Activated gamma-delta T cell treated with Interleukin-2 at 50 U/mL for 16 hours (primary cell): ENCODE measurements around the gene COL8A1.

Source experiments
- DNase-seq: peaks from one replicate; pipeline ENCODE4 v3.0.0-alpha.2; 2020

The COL8A1 gene

DNA sequence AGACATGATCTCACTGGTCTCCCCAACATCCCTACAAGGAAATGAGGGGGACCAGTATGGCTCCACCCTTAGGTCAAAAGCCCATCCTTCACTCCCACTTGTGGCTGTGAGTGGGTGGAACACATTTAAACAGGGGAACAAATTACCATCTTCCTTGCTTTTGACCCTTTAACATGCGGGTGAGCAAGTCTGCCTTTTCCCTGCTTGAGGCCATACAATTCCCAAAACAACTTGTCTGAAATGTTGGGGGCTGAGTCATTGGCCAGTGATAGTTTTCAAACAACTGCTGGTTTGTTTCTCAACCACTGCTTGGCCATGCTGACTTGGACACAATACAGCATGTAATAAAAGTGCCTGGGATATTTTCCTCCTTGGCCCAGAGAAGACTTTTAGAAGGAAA lies 39.6 kb downstream of the COL8A1 start:
- no peak for DNase-seq

DNA sequence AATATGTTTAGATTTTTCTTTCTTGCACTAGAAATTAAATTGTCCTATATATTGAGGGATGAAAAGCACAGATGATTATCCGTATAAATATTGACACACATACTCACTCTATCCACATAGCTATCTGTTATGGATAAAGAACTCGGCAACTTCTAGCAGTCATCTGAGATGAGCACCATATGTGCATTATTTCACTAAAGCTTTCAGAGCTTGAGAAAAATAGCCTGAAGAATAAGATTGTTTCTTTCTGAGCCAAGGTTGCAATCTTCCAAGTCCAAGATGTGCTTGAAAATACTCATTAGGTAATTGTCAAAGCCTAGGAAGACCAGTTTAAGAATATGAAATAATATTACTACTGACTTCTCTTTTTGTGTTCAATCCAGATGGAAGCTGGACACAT lies 40.5 kb downstream of the COL8A1 start:
- no peak for DNase-seq

DNA sequence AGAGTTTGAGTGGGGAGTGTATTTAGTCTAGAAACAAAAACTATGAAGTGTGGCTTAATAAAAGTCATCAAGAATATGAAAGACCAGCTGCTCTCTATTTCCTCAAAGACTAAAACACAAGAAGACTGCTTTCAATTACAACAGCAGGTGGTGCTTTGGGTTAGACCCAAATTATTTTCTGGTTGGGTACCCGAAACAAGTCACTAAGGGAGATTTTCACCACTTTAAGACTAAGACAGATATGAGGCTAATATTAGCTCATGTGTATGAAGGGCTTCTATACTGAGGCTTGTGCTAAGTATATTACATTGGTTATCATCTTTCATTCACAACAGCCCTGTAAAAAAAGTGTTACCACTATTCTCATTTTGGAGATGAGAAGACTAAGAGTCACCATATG lies 43.1 kb downstream of the COL8A1 start:
- DNase-seq, result no peak

DNA sequence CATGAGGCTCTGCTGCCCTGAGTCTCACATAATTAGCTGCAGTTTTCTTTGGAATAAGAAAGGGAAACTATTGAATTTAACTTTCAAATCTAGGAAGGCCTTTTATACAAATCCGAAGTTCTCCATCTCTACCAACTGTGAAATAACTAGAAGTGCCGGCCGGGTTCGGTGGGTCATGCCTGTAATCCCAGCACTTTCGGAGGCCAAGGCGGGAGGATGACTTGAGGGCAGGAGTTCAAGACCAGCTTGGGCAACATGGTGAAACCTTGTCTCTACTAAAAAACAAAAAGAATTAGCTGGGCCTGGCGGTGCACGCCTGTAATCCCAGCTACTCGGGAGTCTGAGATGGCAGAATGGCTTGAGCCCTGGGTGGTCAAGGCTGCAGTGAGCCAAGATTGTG lies 43.6 kb downstream of the COL8A1 start:
- DNase-seq, result no peak

DNA sequence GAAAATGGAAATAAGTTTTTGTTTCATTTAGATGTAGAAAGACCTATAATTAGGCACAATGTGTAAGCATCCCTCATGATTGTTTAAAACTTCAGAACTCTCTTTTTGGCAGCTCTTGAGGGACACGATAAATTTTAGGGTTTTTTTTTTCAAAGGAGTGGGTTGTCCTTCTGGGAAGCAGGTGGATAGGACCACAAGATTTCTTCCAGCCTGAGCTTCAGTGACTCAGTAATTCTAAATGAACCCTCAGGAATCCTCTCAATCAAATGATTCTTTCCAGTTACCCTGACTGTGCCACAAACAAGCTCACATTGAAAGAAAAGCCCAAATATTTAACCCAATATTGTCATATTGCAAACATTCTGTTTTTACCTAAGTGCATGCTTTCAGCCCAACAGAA lies 45.1 kb downstream of the COL8A1 start:
- no peak for DNase-seq

DNA sequence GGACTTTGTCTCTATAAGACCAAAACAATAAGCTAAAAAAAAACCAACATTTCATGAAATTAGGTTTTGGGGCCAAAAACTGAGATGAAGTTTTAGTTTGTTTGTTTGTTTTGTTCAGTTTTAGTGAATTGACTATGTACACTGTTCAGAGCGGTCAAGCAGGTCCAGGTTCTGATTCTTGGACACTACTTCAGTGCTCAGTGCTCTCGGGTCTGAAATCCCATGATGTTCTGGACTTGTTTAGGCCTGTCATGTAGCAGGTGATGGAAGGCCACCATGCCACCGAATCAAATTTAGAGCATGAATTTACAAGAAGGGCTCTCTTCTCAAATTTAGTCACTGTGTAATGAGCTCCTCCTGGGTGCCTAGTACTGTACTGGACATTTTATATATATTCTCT lies 45.5 kb downstream of the COL8A1 start:
- no peak for DNase-seq

DNA sequence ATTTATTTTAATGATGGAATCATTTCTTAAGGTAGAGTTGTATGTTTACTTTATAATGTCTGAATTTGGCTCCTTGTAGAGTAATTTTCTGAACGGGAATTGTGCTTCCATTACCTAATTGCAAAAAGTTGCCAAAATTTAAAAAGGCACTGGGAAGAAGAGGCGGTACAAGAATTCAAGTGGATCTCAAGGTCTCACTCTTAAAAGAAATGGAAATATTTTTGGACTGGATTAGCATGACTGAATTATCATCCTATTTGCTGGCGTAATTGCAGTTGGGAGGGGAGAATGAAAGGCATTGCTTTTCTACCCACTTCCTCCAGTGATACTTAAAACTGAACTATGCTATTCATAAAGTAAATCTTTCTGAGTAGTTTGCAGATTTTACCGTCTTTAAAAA lies 46.2 kb downstream of the COL8A1 start:
- DNase-seq, result no peak

DNA sequence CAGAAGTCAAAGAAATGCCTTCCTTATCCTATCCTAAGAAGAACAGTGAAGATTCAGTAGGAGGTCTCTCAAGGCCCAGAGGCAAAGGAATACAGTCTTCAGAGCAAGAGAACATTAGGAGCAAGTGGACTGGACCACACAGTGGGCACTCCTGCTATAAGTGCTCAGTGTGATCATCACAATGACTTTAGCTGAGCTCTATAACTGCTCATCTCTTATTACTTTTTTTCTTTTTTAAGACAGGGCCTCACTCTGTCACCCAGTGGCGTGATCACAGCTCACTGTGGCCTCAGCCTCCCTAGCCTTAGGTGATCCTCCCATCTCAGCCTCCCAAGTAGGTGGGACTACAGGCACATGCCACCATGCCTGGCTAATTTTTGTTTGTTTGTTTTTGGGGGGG lies 48.1 kb downstream of the COL8A1 start:
- no peak for DNase-seq

DNA sequence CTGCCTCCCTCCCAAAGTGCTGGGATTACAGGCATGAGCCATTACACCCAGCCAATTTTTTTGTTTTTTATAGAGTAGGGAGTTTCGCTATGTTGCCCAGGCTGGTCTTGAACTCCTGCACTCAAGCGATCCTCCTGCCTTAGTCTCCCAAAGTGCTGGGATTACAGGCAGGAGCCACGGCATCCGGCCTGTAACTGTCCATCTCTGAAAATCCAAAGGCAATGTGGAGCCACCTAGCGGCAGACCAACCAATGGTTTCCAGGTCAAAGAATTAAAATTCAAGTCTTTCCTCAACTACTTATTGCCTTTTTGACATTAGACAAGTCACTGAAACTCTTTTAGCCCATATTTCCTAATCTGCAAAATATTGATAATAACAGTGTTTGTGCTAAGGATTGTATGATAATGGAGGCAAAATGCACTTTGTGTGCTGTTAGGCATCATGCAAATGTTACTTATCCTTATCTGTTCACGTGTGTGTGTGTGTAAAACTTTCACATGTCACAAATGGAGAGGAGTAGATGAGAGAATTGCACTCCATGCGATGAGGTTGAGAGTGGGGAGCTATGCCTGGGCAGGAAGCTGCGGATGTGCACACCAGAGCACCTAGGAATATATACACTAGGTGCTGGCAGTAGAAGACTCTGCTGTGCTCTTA lies 48.7 kb downstream of the COL8A1 start:
- no peak for DNase-seq

DNA sequence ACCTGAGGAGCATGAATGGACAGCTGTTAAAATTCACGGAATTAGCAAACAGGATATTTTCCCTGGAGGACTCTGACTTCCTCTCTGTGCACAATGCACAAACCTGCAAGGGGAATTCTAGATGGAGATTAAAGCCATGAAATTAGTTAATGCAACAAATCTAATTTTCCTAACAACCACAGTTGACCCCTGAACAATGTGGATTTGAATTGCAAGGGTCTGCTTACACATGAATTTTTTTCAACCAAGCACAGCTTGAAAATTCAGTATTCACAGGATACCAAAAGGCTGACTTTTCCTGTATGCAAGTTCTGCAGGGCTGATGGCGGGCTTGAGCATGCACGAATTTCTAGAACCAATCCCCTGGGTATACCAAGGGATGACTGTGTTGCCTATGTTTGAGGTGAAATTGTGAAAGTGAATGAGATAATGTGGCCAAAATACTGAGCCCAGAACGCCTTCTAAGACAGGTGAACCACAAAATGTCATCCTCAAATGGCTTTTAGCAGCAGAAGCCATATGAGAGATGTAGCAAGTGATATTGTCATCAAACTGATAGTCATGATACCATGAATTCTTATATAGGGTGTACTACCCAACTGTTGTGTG lies 52.5 kb downstream of the COL8A1 start:
- DNase-seq, result no peak

DNA sequence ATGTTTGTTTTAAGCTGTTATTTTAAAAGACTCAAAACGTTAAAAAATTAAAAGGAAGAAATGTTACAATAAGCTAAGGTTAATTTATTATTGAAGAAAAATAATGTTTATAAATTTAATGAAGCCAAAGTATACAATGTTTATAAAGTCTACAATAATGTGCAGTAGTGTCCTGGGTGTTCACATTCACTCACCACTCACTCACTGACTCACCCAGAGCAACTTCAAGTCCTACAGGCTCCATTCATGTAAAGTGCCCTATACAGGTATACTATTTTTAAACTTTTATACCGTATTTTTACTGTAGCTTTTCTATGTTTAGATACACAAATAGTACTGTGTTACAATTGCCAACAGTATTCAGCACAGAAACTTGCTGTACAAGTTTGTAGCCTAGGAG lies 55.2 kb downstream of the COL8A1 start:
- DNase-seq, result no peak

DNA sequence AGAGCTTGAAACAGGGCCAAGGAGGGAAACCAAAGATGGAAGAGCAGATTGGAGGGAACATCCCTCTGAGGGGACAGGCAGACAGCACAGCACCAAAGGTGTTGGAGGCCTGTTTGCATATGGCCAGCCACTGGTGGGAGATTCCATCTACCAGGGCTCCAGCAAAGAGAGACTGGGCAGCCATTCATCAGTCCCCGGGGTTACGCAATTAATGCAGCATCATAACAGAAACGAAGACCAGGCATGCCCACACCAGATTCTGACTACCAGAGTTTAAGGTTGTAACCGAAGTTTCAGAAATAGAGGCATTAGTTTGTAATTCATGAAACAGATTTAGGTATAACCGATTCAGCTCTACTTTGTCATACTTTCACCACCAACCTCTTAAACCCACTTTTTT lies 58.1 kb downstream of the COL8A1 start:
- DNase-seq, result no peak

DNA sequence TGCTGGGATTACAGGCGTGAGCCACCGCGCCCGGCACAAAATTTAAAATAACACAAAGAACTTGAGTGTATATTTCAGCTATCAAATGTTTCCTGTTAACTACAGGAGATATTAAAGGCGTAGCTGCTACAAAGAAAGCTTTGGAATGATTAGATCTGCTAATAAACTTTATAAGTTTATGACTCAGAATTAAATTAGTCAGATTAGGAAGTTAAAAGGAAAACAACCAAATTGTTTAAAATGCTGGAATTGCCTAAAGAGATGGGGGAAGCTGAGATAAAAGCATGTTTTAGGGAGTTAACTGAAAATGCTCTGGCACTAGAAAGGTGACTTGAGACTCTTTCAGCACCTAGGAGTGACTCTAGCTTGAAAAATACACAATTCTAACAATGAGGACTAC lies 58.9 kb downstream of the COL8A1 start:
- no peak for DNase-seq

DNA sequence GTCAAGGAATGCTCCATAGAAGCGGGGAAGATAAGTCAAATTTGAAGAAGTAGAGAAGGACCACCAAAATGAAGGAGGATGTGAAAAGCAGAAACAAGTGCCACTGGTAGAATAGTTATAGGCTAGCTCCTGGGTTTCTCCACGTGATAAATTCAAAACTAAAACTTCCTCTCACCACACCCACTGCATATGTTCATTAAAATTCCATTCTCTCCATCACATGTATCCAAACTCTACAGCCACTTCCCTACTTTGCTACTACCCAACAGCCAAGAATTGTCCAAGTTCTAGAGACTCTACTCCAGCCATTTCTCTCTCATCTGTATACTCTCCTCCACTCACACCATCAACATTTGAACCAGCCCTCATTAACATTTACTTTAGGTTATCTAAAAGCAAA lies 60.5 kb downstream of the COL8A1 start:
- DNase-seq, result no peak

DNA sequence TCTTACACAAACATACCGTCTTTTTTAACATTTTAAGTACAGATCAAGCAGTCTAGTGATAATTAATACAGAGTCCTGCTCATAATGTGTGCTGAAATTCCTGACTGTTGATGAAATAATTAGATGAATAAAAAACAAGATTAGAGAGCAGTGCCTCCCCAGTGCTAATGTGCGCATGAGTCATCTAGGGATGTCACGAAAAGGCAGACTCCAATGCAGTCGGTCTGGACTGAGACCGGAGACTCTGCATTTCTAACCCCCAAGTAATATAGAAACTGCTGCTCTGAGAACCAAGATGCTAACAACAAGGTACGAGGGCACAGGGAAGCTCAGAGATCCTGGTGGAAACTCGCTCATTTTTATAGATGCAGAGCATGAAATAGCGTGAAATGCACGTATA lies 61.4 kb downstream of the COL8A1 start:
- DNase-seq, result no peak

DNA sequence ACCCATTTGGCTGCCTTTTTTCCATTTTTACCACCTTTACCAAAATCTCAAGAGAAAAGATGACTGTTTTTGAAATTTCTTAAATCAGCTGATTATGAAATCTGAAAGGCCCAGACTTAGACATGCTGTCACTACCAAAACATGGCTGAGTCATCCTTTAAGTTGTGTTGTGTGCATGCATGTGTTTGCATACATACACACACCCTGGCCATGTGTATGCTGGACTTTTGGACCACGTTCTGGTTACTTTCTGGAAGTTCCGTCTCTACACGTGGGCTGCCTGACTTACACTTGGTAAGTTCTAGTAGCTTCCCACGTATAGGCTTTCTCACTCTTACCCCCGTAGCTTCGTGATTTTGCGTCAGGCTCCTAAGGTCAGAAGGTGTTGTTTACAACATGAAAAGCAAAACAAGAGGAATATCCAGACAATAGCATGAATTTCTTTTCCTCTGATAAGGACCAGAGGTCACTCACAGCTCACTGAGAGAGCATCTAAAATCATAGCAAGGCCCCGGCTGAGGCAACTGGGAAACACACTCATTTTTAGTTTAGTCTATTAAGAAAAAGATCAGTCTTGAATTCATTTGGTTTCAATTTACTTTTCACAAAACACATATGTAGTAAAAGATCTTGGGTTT lies 62.4 kb downstream of the COL8A1 start:
- no peak for DNase-seq

DNA sequence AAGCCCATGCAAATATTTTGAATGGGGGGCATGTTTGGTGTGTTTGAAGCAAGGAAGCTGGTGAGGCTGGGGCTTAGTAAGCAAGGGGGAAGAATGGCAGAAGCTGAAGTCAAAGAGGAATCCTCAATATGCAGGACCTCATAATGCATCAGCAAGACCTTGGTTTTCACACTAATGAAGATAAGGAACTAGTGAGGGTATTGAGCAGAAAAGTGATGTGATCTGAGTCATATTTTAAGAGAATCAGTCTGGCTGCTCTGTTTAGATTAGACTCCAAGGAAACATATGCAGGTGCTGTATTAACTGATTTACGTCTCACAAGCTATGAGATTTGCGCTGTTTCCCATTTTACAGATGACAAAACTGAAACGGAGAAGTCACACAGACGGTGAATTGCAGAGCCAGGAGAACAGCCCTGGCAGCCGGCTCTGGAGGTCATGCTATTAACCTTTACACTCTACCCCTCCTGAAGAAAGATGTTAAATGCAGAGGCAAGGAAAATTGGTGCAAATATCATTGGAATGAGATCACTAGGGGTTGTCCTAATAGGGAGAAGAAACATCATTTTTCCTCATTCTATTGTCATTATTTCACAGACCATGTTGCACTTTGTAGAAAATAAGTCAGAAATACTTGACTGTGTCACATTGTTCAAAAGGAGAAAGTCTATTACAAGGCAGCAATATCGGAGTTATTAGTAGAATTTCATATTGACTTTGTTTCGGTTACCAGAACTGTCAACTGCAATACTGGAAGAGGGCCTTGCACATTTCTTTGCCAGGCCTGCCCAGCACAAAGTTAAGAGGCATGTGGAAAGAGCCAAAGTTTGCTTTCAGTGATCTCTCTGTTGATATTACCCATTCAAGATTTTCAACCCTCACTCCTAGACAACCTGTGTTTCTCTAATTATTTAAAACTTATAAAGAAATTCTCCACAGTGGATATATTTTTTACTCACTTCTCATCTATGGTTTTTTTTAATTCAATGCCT lies 64.9 kb downstream of the COL8A1 start:
- DNase-seq, result no peak

DNA sequence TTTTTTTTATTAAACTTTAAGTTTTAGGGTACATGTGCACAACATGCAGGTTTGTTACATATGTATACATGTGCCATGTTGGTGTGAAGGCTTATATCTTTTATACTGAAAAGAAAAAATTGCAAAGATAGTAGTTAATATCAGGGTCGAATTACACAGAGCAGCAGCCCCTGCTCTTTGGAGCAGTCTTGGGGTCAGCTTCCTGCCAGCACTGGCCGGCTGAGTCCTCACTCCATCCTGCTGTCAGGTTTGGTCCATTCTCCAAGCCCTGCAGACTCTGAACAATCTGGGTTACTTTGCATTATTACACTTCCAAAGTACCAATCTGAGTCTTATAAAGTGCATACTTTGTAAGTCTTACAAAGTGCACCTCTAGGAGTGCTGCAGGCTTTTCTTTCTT lies 66.0 kb downstream of the COL8A1 start:
- no peak for DNase-seq

DNA sequence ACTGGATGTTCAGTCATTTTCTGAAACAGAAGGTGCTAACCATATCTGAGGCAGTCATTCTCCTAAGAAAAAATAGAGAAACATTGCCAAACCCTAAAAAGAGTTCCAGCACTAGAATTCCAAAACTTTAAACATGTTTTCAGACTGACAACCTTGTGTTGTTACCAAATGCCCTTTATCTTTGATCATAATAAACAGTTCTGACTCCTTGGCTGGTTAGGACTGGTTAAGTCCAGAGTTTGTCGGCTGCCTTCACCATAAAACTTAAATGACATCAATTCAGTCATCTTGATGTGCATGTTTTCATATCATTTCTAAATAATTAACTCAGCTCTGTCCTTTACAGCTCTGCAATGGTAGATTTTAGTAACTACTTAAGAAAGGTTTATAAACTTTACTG lies 68.0 kb downstream of the COL8A1 start:
- DNase-seq, result no peak

DNA sequence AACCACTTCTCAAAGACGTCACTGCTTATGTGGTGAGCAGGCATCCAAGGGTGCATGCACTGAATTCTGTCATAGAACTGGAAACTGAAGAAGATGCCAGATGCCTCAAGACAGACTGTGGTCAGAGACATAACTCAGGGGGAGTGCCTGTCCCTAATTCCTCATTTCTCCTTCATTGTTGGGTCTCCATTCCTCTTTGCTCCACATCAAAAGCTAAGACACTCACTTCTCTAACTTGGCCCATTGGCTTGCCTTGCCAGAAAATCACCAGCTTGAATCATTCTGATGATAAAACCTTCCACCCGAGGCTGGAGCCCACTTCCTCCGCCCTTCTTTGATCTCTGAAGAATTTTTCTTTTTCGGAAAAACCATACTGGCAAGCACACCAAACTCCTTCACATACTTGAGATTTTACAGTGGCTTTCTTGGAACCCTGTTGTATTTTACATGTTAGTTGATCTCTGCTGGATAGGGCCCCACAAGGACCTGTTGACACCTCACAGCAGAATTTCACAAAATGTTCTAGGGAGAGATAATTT lies 69.9 kb downstream of the COL8A1 start:
- no peak for DNase-seq

DNA sequence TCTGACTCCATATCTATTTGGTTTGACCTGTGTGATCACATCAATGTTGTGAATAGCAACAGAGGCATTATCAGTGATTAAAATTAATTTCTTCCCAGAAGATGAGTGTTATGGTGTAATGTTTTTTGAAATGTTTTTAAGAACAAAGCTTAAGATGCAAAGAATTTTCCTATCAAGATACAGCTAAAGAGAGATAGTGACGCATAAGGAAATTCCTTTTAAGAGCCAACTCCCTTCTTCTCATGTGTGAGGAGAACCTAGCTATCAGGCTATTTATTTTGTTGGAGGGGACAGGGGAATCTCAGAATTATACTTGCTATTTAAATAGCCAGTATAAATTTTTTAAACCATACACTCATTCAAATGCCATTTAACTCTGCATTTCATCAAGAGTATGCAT lies 71.3 kb downstream of the COL8A1 start:
- DNase-seq, result no peak

DNA sequence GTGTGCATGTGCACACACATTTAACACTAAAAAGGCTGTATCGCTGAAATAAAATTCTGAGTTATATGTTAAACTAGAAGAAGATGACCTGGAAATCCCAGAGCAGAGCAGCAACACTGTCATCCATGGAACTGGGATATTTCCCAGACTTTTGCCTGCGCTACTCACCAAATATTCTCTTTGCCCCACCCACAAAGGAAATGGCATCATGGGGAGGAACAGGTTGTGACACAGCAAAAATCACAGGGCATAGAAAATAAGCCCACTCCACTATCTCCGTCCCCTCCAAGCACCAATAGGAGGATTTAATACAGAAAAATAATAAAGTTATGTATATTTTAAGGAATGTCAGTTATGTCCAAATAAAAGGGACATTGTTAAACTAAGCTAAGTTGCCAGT lies 71.7 kb downstream of the COL8A1 start:
- no peak for DNase-seq

DNA sequence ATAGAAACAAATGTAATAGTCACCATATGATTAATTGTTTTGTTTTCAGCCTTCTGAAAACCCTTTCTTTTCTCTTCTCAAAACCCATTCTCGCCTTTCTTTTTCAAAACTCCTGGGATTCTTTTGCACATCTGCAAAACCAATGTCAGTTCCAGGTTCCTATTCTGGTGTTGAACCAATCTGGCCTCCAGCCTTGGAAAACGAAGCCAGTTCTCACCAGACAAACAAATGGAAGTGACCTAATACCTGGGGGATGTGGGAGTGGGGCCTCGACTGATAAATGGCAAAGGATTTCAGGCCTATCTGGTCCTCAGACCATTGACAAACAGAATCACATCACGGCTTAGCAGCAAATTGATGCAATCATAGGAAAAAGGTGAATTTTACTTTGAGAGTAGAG lies 73.0 kb downstream of the COL8A1 start:
- no peak for DNase-seq
